OCI-LY3 (cell line): Measurements from ENCODE around the gene MET.

ENCODE experiments used
- H2AFZ ChIP-seq: fragments of 200-600, 300-600 bp; shearing (Covaris generic); 2 replicates; pipeline ENCODE4 v1.6.0; 2014; ENCODE audit warnings: antibody characterized with exemption, low read depth, low read length
- H3K27ac ChIP-seq: fragments of 200-600, 300-600 bp; sonication (generic); 2 replicates; pipeline ENCODE4 v1.5.1; 2014; ENCODE audit warnings: mild to moderate bottlenecking, low read length, moderate library complexity, mixed read lengths
- H3K27me3 ChIP-seq: fragments of 200-600, 300-600 bp; sonication (generic); 2 replicates; pipeline ENCODE4 v1.6.1; 2014; ENCODE audit warnings: low read depth, low read length, mixed read lengths
- H3K36me3 ChIP-seq: fragments of 200-600, 300-600 bp; sonication (generic); replicated peaks from 2 replicates; pipeline ENCODE3; 2014; ENCODE audit warnings: low read depth, low read length, mixed read lengths
- H3K4me1 ChIP-seq: fragments of 300-600, 200-600 bp; sonication (generic); 2 replicates; pipeline ENCODE4 v1.6.1; 2014; ENCODE audit warnings: low read length, mixed read lengths
- H3K4me2 ChIP-seq: fragments of 200-600, 300-600 bp; sonication (generic); 2 replicates; pipeline ENCODE4 v1.6.1; 2014; ENCODE audit warnings: low read length, mixed read lengths
- H3K4me3 ChIP-seq: fragments of 300-600, 200-600 bp; sonication (generic); 2 replicates; pipeline ENCODE4 v1.5.1; 2014; ENCODE audit warnings: antibody characterized with exemption, mild to moderate bottlenecking, low read length, moderate library complexity
- H3K79me2 ChIP-seq: fragments of 300-600, 200-600 bp; shearing (Covaris generic); 2 replicates; pipeline ENCODE4 v1.6.1; 2014; ENCODE audit warnings: mild to moderate bottlenecking, low read length, mixed read lengths
- H3K9ac ChIP-seq: fragments of 300-600, 200-600 bp; shearing (Covaris generic); 2 replicates; pipeline ENCODE4 v1.6.0; 2014; ENCODE audit warnings: mild to moderate bottlenecking, low read length, moderate library complexity
- H3K9me3 ChIP-seq: fragments of 200-600, 300-600 bp; shearing (Covaris generic); 2 replicates; pipeline ENCODE4 v1.6.1; 2014; ENCODE audit warnings: low read length, mixed read lengths; ENCODE audit not compliant: insufficient read depth
- H4K20me1 ChIP-seq: fragments of 200-600, 300-600 bp; sonication (generic); 2 replicates; pipeline ENCODE4 v1.6.1; 2016; ENCODE audit warnings: low read length, mixed read lengths; ENCODE audit not compliant: insufficient read depth
- CTCF ChIP-seq: fragments of 200-600, 300-600 bp; sonication (generic); IDR thresholded peaks from 2 replicates; pipeline ENCODE4 v1.5.1; 2014; ENCODE audit warnings: antibody characterized with exemption, low read length, low read depth
- EZH2phosphoT487 ChIP-seq: fragments of 200-600 bp; shearing (Covaris generic); IDR thresholded peaks from 2 replicates; pipeline ENCODE4 v1.6.1; 2018; ENCODE audit warnings: antibody characterized with exemption, mixed run types, low read depth

Gene MET

GRCh38 chr7:116739307-116739706, 67.3 kb downstream of the MET start:
- peaks cover 15% of the 10 kb centered on the region for H3K79me2 ChIP-seq
- TF ChIP-seq CTCF (no peak), EZH2phosphoT487 (no peak)
- peaks cover 41% of the 10 kb centered on the region for H3K36me3 ChIP-seq

GRCh38 chr7:116740231-116740630, 68.2 kb downstream of the MET start:
- Histone ChIP-seq H2AFZ (no peak overlapping the region), H3K27me3 (no peaks in the 10 kb centered on the region), H3K9me3 (no peaks in the 10 kb centered on the region), H3K4me2 (no peak overlapping the region), H3K4me1 (peaks cover 17% of the 10 kb centered on the region), H4K20me1 (no peaks in the 10 kb centered on the region), H3K9ac (no peak overlapping the region), H3K79me2 (peaks cover 7% of the 10 kb centered on the region), H3K4me3 (no peak overlapping the region), H3K27ac (no peak overlapping the region), H3K36me3 (peaks cover 35% of the 10 kb centered on the region)
- TF ChIP-seq CTCF (no peak), EZH2phosphoT487 (no peak)

More at GRCh38 chr7:116739307-116739706, 67.3 kb downstream of the MET start:
- Histone ChIP-seq H3K4me1 (peaks cover 26% of the 10 kb centered on the region), H4K20me1 (no peaks in the 10 kb centered on the region), H3K4me2 (no peak overlapping the region), H3K4me3 (no peak overlapping the region), H3K27ac (no peak overlapping the region), H3K27me3 (no peaks in the 10 kb centered on the region), H2AFZ (no peak overlapping the region), H3K9ac (no peak overlapping the region), H3K9me3 (no peaks in the 10 kb centered on the region)

GRCh38 chr7:116740755-116741462, 68.9 kb downstream of the MET start:
- no peak for TF ChIP-seq EZH2phosphoT487
- TF ChIP-seq CTCF = no peak
- Histone ChIP-seq H3K4me2 (no peak overlapping the region), H3K4me3 (no peak overlapping the region), H3K4me1 (peaks cover 10% of the 10 kb centered on the region), H3K79me2 (0 out of 2 replicates have a peak, but pooled peaks cover 5% of the 10 kb centered on the region), H3K9ac (no peak overlapping the region), H3K9me3 (no peaks in the 10 kb centered on the region), H3K36me3 (peaks cover 34% of the 10 kb centered on the region), H3K27me3 (no peaks in the 10 kb centered on the region), H4K20me1 (no peaks in the 10 kb centered on the region), H2AFZ (no peak overlapping the region), H3K27ac (no peak overlapping the region)

GRCh38 chr7:116741625-116742316, 69.8 kb downstream of the MET start:
- TF ChIP-seq CTCF = no peak
- TF ChIP-seq EZH2phosphoT487 = no peak
- no peaks in the 10 kb centered on the region for H3K9me3 ChIP-seq
- H3K79me2 ChIP-seq = 0 out of 2 replicates have a peak, but pooled peaks cover 4% of the 10 kb centered on the region
- peaks cover 7% of the 10 kb centered on the region for H3K4me1 ChIP-seq
- H3K27me3 ChIP-seq = no peaks in the 10 kb centered on the region
- no peak overlapping the region for H3K4me3 ChIP-seq
- no peaks in the 10 kb centered on the region for H4K20me1 ChIP-seq
- H3K27ac ChIP-seq = no peak overlapping the region
- H3K36me3 ChIP-seq = peaks cover 32% of the 10 kb centered on the region
- H3K4me2 ChIP-seq = no peak overlapping the region
- H2AFZ ChIP-seq = no peak overlapping the region
- no peak overlapping the region for H3K9ac ChIP-seq
